ENCODE measurements around the gene MYO1H.

DNA sequence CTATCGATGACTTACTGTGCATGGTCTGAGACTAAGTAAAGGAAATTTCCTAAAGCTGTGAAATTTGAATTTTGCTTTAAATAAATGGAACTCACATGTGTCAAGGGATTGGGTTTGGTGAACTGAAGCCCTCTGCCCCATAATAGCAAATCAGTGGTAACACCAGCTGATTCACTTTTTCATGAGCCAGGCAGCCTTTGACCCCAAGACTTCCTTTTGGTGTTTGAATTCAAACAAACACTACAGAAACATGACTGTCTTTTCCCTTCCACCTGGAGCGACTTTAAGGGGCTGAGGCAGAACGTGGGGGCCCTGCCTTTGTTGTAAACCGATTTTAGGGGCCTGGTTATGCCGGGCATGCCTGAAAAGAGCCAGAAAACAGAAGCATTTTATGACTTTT lies 100.6 kb downstream of the MYO1H start:
- TF ChIP-seq FOXP2 (optimal IDR thresholded peaks at IDR 0.05; ENCODE audit: control extremely low read depth, extremely low read length, insufficient read depth) (no peak), POLR2AphosphoS5 (IDR thresholded peaks at IDR 0.05; ENCODE audit: borderline replicate concordance, low read depth, low read length) (no peak)

Measured in SK-N-MC (cell line).